Measurements from ENCODE around the gene RASIP1.

Gene RASIP1

GRCh38 chr19:48676487-48676886 is 63.9 kb downstream of the RASIP1 start:
- DNase-seq, result no peak

- peak in 55 of 56 donors; percentile 12 to 94 (median 74) for DNase-seq
Observed at GRCh38 chr19:48674921-48675824, 65.2 kb downstream of the RASIP1 start.

GRCh38 chr19:48674216-48674809 is 66.1 kb downstream of the RASIP1 start:
- DNase-seq, result no peak

GRCh38 chr19:48673436-48674100 is 66.8 kb downstream of the RASIP1 start:
- no peak for DNase-seq

- no peak for DNase-seq
Observed at GRCh38 chr19:48672994-48673393, 67.4 kb downstream of the RASIP1 start, which contains the start of gene NTN5. TSS of gene NTN5 (minus strand) at chr19:48673017. CDS start at chr19:48670986, 2,031 bp downstream.

- DNase-seq, result no peak
Observed at GRCh38 chr19:48671446-48671995, 68.9 kb downstream of the RASIP1 start.

- no peak for DNase-seq
Observed at GRCh38 chr19:48670699-48671445, 69.5 kb downstream of the RASIP1 start.
